HEK293 (cell line): Measurements from ENCODE around the gene GMPPA.

Experiments used
- CTCF ChIP-seq: fragments of 450-650 bp; formaldehyde crosslinking; IDR thresholded peaks from 2 replicates; pipeline ENCODE4 v1.5.1; 2016; ENCODE audit warnings: missing biosample characterization, missing genetic modification characterization
- PBX3 ChIP-seq: sonication (generic); formaldehyde crosslinking; IDR thresholded peaks from 2 replicates; pipeline ENCODE4 v1.8.1; 2022; ENCODE audit warnings: mild to moderate bottlenecking, moderate library complexity, missing genetic modification reagents
- YY1 ChIP-seq: fragments of 450-650 bp; formaldehyde crosslinking; IDR thresholded peaks from 2 replicates; pipeline ENCODE4 v1.5.1; 2018; ENCODE audit warnings: missing biosample characterization, missing genetic modification characterization

- TF ChIP-seq CTCF (tag by site-specific recombination) (no peak), PBX3 (CRISPR knock-in tag) (no peak), YY1 (tag by site-specific recombination) (no peak)
Observed at GRCh38 chr2:219538504-219538951, 39.8 kb downstream of the GMPPA start.
